RWPE1 (cell line): ENCODE results near the gene NMBR.
"Not testable (repeated sequence)": the region's sequence is repeated elsewhere in the genome, so short reads cannot be mapped to it uniquely, and the experiment has no call there.

Source experiments
- CTCF ChIA-PET: fragments of 350-600 bp; sonication (Branson Sonifier 250); formaldehyde crosslinking; extraction: SDS; loops from one replicate; lab custom pipeline; 2021; lab: Yijun Ruan, JAX
- POLR2A ChIA-PET: fragments of 400-600 bp; formaldehyde crosslinking; extraction: SDS; loops from one replicate; lab custom pipeline; 2020; ENCODE audit warnings: antibody characterized with exemption; ENCODE audit not compliant: low non-redundant PET; lab: Yijun Ruan, JAX
- DNase-seq: peaks from one replicate; pipeline ENCODE4 v3.0.0; 2012; ENCODE audit warnings: low spot score
- H3K27ac ChIP-seq: fragments of 450-650 bp; 2 replicates; pipeline ENCODE4 v1.5.1; 2017
- TF ChIP-seq, protein P1 (sequence below): fragments of 450-650 bp; conservative IDR thresholded peaks from 2 replicates; pipeline ENCODE4 v1.5.1; 2017; ENCODE audit warnings: low read depth, mild to moderate bottlenecking

Gene NMBR

DNA sequence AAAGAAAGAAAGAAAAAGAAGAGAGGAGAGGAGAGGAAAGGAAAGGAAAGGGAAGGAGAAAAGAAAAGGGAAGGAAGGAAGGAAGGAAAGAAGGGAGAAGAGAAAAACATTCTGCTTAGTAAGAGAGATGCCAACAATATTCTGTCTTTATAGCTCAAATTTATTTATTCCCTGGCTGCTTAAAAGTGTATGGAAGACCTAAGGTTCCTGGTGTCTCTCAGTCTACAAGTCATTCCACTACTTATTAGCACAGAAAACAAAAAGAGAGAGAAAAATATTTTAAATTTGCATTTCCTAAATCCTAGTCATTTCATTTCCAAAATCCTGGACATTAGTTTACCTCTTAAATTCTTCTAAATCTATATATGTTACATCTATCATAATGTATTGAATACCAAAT, 67.8 kb downstream of the NMBR start:
- no peak for DNase-seq
- ChIA-PET POLR2A (no interaction called here), CTCF (no interaction called here)
- TF ChIP-seq, protein P1, sequence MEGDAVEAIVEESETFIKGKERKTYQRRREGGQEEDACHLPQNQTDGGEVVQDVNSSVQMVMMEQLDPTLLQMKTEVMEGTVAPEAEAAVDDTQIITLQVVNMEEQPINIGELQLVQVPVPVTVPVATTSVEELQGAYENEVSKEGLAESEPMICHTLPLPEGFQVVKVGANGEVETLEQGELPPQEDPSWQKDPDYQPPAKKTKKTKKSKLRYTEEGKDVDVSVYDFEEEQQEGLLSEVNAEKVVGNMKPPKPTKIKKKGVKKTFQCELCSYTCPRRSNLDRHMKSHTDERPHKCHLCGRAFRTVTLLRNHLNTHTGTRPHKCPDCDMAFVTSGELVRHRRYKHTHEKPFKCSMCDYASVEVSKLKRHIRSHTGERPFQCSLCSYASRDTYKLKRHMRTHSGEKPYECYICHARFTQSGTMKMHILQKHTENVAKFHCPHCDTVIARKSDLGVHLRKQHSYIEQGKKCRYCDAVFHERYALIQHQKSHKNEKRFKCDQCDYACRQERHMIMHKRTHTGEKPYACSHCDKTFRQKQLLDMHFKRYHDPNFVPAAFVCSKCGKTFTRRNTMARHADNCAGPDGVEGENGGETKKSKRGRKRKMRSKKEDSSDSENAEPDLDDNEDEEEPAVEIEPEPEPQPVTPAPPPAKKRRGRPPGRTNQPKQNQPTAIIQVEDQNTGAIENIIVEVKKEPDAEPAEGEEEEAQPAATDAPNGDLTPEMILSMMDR: no peak
- H3K27ac ChIP-seq: no peak overlapping the region

DNA sequence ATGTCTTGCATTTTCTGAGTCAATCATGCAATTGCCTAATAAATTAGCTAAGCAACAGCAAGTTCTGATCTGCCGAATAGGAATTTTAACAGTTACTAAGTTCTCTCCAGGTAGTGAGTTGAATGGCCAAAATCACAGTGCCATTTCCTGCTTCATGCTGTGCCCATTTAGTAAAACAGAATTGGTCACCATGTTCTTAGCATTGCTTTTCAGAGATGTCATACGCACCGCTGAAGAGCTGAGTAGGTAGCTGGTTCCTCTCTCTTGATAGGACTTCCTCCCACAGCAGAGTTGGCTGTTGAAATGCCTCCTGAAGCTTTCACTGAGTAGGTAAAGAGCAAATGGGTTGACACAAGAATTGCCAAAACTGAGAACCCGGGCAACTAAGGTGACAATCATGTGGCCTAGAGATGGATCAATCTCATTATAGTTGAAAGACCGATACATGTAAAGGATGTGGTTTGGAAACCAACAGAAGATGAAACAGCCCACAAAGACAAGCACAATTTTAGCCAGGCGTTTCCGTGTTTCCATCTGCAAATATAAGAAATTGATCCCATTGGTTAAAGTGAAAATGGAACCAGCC, 71.3 kb downstream of the NMBR start:
- TF ChIP-seq, protein P1: no peak
- ChIA-PET CTCF (no interaction called here), POLR2A (no interaction called here)
- no peak overlapping the region for H3K27ac ChIP-seq
- no peak for DNase-seq

DNA sequence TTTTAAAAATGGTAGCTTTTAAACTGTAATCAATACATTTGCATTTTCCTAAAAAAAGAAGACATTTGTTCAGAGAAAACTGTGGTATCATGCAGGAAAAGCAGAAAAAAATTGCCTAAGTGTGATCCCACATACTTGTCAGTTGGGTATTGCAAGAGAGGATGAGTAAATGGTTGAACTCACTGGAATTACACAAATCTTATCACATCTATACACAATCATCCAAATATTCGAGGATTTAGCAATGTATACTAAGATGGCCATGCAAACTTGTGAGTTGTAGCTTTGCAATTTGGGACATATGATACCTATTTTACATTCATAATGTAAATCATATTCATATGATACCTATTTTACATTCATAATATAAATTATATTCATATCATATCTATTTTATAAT, 72.4 kb downstream of the NMBR start:
- POLR2A ChIA-PET: no interaction called here
- TF ChIP-seq, protein P1: no peak
- DNase-seq: no peak
- H3K27ac ChIP-seq: no peak overlapping the region
- CTCF ChIA-PET: no interaction called here

DNA sequence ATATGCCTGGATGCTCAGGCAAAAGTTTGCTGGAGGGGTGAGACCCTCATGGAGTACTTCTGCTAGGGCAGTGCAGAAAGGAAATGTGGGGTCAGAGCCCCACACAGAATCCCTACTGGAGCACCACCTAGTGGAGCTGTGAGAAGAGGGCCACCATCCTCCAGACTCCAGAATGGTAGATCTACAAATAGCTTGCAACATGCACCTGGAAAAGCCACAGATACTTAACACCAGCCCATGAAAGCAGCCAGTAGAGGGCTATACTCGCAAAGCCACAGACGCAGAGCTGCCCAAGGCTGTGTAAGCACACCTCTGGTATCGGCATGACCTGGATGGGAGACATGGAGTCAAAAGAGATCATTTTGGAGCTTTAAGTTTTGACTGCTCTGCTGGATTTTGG, 74.9 kb downstream of the NMBR start:
- TF ChIP-seq, protein P1: no peak
- CTCF ChIA-PET: no interaction called here
- POLR2A ChIA-PET: no interaction called here

DNA sequence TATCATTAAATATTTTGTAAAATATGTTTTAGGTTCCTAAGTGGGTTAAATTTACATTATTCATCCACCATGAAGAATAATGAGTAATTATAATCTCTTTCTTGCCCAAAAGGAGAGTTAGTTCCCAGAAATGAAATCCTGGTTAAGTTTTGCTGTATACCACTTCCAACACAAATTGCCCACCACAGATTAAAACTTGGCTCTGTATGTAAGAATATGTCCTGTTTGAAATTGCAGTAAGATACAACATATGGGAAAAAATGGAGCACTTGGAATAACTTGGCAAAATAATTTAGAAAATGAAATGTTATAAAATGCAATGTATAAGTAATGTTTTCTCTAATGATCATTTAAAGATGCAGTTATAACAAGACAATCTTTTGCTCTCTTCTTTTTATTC, 78.5 kb downstream of the NMBR start:
- ChIA-PET POLR2A (no interaction called here), CTCF (no interaction called here)
- no peak overlapping the region for H3K27ac ChIP-seq
- no peak for DNase-seq
- TF ChIP-seq, protein P1: no peak

More for the DNA sequence above, 74.9 kb downstream of the NMBR start:
- no peak overlapping the region for H3K27ac ChIP-seq
- no peak for DNase-seq

DNA sequence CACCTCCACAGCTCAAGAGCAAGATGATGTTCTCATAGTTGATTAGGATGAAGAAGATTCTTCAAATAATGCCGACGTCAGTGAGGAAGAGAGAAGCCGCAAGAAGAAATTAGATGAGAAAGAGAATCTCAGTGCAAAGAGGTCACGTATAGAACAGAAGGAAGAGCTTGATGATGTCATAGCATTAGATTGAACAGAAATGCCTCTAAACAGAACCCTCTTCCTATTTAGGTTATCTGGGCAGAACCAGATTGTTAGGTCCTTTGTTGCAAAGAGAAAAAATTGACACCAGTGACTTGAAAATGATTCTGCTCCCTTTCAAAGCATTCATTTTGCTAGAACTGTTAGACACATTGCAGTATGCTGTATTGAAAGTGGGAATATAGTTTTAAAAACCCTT, 84.1 kb downstream of the NMBR start:
- CTCF ChIA-PET: not testable (repeated sequence)

DNA sequence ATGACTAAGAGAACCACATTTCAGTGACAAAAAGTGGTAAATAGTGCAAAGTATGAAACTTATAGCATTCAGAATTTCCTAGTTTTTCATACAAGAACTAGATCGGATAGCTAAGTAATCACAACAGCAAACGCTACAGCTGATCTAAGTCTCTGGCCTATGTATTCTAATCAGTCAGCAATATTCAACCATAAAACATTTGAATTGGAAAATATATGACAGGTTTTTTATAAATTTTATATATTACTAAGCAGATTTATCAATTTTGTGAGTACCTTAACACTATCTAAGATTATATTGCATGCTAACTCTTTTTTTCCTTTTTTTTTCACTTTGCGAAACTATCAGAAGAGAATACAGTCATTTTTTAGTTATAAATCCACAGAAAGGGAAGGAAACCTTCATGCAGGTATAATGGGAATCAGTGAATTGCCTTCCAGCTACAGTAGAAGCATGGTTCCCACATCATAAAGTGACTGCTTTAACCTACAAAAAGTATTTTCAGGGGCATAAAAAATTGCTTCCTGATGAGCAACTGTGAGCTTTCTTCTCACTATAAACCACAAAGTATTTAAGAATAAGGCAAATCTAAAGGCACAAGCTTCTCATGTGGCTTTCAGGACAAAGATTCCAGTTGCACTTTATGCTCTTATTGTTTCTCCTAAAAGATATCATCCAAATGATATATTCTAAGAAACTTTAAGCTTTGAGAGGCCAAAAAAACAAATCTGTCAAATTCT, 88.2 kb downstream of the NMBR start:
- ChIA-PET POLR2A (no interaction called here), CTCF (interaction anchor here (0.5 to 0.8 kb wide), 2 partner anchors 25 to 220 kb away, joined by 3 to 4 read pairs; no protein-coding TSS in a partner anchor)
- TF ChIP-seq, protein P1: no peak
- no peak overlapping the region for H3K27ac ChIP-seq
- DNase-seq: no peak

More for the DNA sequence above, 84.1 kb downstream of the NMBR start:
- POLR2A ChIA-PET, H3K27ac ChIP-seq, DNase-seq: not testable (repeated sequence)
